HL-60 (cell line): ENCODE results near the gene PUM2.

Experiments used
- DNase-seq, 2 experiments: peaks; one replicate each; pipeline ENCODE4 v3.0.0-alpha.2; 2010 to 2020; ENCODE audit warnings: low read depth in 1 of 2, low spot score in 1 of 2
- H3K27ac ChIP-seq: fragments of 250-450 bp; sonication (Bioruptor Pico); replicated peaks from 2 replicates; pipeline ENCODE4 v1.5.1; 2020; ENCODE audit warnings: mild to moderate bottlenecking, moderate library complexity
- H3K27me3 ChIP-seq: fragments of 250-450 bp; sonication (Bioruptor Pico); 2 replicates; pipeline ENCODE4 v1.5.1; 2021; ENCODE audit warnings: mild to moderate bottlenecking, moderate library complexity; ENCODE audit not compliant: insufficient read depth, poor library complexity, severe bottlenecking
- H3K4me3 ChIP-seq: replicated peaks from 2 replicates; pipeline ENCODE4 v1.5.1; 2011; ENCODE audit warnings: mild to moderate bottlenecking, control low read depth, low read length; ENCODE audit not compliant: insufficient read depth
- GABPA ChIP-seq: IDR thresholded peaks from 2 replicates; pipeline ENCODE4 v1.6.1; 2012; ENCODE audit warnings: low read depth
- POLR2AphosphoS5 ChIP-seq: IDR thresholded peaks from 2 replicates; pipeline ENCODE4 v1.6.1; 2012; ENCODE audit warnings: low read depth
- SPI1 ChIP-seq: IDR thresholded peaks from 2 replicates; pipeline ENCODE4 v1.6.1; 2012; ENCODE audit warnings: low read depth, mild to moderate bottlenecking, borderline replicate concordance
- TF ChIP-seq, protein P1 (sequence below): IDR thresholded peaks from 2 replicates; pipeline ENCODE4 v1.6.1; 2012; ENCODE audit warnings: low read depth; ENCODE audit not compliant: insufficient replicate concordance
- TF ChIP-seq, protein P2 (sequence below): IDR thresholded peaks from one replicate; pipeline ENCODE4 v1.5.1; 2011; ENCODE audit warnings: low read length, control low read depth, inconsistent platforms; ENCODE audit not compliant: insufficient read depth

The PUM2 gene

DNA sequence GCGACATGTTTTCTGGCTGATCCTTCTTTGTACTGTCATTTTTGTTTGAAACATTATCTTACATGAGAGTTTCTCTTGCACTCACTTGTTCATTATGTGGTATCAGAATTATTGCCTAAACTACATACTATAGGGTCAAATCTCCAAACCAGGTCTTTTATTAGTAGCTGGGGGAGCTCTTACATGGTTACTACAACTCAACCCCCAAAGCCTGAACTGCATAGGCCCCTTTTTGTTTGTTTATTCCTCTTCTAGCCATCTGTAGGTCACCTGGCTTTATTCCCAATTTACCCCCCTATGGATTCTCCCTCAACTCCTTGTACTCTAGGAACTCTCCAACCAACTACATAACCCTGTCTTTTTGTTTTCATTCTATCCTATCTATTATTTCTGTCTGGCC, 46.7 kb downstream of the PUM2 start:
- Histone ChIP-seq H3K27me3 (no peaks in the 10 kb centered on the region), H3K4me3 (no peak overlapping the region), H3K27ac (no peak overlapping the region)
- DNase-seq: no peak
- no peak for TF ChIP-seq SPI1
- TF ChIP-seq, protein P1, sequence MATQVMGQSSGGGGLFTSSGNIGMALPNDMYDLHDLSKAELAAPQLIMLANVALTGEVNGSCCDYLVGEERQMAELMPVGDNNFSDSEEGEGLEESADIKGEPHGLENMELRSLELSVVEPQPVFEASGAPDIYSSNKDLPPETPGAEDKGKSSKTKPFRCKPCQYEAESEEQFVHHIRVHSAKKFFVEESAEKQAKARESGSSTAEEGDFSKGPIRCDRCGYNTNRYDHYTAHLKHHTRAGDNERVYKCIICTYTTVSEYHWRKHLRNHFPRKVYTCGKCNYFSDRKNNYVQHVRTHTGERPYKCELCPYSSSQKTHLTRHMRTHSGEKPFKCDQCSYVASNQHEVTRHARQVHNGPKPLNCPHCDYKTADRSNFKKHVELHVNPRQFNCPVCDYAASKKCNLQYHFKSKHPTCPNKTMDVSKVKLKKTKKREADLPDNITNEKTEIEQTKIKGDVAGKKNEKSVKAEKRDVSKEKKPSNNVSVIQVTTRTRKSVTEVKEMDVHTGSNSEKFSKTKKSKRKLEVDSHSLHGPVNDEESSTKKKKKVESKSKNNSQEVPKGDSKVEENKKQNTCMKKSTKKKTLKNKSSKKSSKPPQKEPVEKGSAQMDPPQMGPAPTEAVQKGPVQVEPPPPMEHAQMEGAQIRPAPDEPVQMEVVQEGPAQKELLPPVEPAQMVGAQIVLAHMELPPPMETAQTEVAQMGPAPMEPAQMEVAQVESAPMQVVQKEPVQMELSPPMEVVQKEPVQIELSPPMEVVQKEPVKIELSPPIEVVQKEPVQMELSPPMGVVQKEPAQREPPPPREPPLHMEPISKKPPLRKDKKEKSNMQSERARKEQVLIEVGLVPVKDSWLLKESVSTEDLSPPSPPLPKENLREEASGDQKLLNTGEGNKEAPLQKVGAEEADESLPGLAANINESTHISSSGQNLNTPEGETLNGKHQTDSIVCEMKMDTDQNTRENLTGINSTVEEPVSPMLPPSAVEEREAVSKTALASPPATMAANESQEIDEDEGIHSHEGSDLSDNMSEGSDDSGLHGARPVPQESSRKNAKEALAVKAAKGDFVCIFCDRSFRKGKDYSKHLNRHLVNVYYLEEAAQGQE: no peak
- TF ChIP-seq, protein P2, sequence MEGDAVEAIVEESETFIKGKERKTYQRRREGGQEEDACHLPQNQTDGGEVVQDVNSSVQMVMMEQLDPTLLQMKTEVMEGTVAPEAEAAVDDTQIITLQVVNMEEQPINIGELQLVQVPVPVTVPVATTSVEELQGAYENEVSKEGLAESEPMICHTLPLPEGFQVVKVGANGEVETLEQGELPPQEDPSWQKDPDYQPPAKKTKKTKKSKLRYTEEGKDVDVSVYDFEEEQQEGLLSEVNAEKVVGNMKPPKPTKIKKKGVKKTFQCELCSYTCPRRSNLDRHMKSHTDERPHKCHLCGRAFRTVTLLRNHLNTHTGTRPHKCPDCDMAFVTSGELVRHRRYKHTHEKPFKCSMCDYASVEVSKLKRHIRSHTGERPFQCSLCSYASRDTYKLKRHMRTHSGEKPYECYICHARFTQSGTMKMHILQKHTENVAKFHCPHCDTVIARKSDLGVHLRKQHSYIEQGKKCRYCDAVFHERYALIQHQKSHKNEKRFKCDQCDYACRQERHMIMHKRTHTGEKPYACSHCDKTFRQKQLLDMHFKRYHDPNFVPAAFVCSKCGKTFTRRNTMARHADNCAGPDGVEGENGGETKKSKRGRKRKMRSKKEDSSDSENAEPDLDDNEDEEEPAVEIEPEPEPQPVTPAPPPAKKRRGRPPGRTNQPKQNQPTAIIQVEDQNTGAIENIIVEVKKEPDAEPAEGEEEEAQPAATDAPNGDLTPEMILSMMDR: no peak
- no peak for TF ChIP-seq GABPA
- no peak for TF ChIP-seq POLR2AphosphoS5

DNA sequence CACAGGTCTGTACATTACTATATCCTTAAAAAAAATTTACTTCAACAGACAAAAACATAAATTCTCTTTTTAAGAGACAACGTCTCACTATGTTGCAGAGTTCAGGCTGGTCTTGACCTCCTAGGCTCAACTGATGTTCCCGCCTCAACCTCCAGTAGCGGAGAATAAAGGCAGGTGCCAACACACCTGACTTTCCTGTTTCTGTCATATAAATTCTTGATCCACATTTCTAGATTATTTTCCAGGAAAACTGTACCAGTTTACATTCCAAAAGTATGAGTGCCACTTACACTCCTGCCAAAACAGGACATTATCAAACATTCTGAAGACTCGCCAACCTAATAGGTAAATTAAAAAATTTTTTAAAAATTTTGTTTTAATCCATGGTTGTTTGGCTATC, 48.6 kb downstream of the PUM2 start:
- no peak overlapping the region for H3K27ac ChIP-seq
- H3K27me3 ChIP-seq: no peaks in the 10 kb centered on the region
- DNase-seq: no peak
- TF ChIP-seq SPI1: no peak
- TF ChIP-seq, protein P1: no peak
- TF ChIP-seq POLR2AphosphoS5: no peak
- TF ChIP-seq GABPA: no peak
- TF ChIP-seq, protein P2: no peak
- no peak overlapping the region for H3K4me3 ChIP-seq

DNA sequence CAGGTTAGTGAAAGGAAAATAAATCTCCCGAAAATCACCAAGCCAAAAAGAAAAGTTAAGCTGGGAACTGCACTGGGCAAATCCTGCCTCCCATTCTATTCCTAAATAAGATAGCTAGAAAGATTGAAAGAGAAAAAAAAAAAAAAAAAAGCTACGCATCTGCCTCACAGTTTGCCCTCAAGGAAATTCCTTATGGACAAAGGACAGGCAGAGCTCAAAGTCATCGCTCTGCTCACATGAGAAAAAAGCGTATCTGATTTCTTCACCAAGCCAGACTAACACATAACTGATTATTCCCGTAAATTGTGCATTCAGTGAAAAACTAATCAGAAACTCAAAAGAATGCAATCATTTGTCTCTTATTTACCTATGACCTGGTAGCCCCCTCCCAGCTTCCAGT, 50.0 kb downstream of the PUM2 start:
- TF ChIP-seq SPI1 (no peak), POLR2AphosphoS5 (no peak), GABPA (no peak)
- TF ChIP-seq, protein P1: no peak
- TF ChIP-seq, protein P2: no peak

More for the DNA sequence above, 50.0 kb downstream of the PUM2 start:
- DNase-seq: no peak
- no peak overlapping the region for H3K4me3 ChIP-seq
- no peak overlapping the region for H3K27ac ChIP-seq
- H3K27me3 ChIP-seq: no peaks in the 10 kb centered on the region
